GM12878 (cell line): ENCODE measurements around the gene ARL5C. TPM values are rescaled to one million over a fixed set of nuclear protein-coding genes. Genes with fewer than 3 reads are reported as not detected.

Experiments used
- ATAC-seq: fragments of 200-7000 bp; cut with Tn5 transposase; 3 replicates; pipeline ENCODE4 v1.9.1; 2020; ENCODE audit warnings: mild to moderate bottlenecking, moderate library complexity
- BruUV-seq: library from RNA; stranded (reverse); fragments of 400-500 nt; replicated peaks from 2 replicates; lab custom pipeline; 2021; lab: Mats Ljungman, UMichigan
- CTCF ChIA-PET: fragments of 300-600 bp; sonication (Branson Sonifier 250); formaldehyde crosslinking; extraction: SDS; loops from one replicate; lab custom pipeline; 2021; ENCODE audit warnings: inconsistent platforms; lab: Yijun Ruan, JAX
- POLR2A ChIA-PET: fragments of 350-600 bp; formaldehyde crosslinking; extraction: SDS; loops from one replicate; lab custom pipeline; 2021; ENCODE audit warnings: inconsistent platforms; lab: Charles Lee
- RAD21 ChIA-PET: fragments of 300-600 bp; sonication (Branson Sonifier 250); formaldehyde crosslinking; loops from one replicate; lab custom pipeline; 2023; ENCODE audit warnings: antibody characterized with exemption; ENCODE audit not compliant: unreplicated experiment; lab: Charles Lee
- SMC1A ChIA-PET: fragments of 300-600 bp; sonication (Branson Sonifier 250); formaldehyde crosslinking; loops from one replicate; lab custom pipeline; 2023; ENCODE audit not compliant: unreplicated experiment, uncharacterized antibody; lab: Charles Lee
- DNase-seq: peaks from one replicate; pipeline ENCODE4 v3.0.0-alpha.2; 2011; ENCODE audit warnings: low read depth, low spot score
- FAIRE-seq: peaks from 3 replicates; lab custom pipeline; 2011; peaks lifted over from hg19 to GRCh38; lab: Jason Lieb, UNC
- H2AFZ ChIP-seq: 2 replicates; pipeline ENCODE4 v1.6.0; 2011; ENCODE audit warnings: low read depth, low read length, control low read depth; ENCODE audit not compliant: control insufficient read depth
- H3K27ac ChIP-seq: 2 replicates; pipeline ENCODE4 v1.5.1; 2011; ENCODE audit warnings: control low read depth; ENCODE audit not compliant: control insufficient read depth, insufficient read depth
- H3K27me3 ChIP-seq, 2 experiments: replicated peaks in 1 of 2; 2 replicates each; pipeline versions ENCODE4 v1.6.0 to v1.6.1; 2011; ENCODE audit warnings: low read length in 1 of 2; ENCODE audit not compliant: control insufficient read depth in 2 of 2, insufficient read depth in 2 of 2
- H3K36me3 ChIP-seq, 2 experiments: 2 replicates each; pipeline ENCODE4 v1.5.1; 2011; ENCODE audit warnings: low read length in 1 of 2; ENCODE audit not compliant: control insufficient read depth in 2 of 2, insufficient read depth in 2 of 2
- H3K4me1 ChIP-seq: 2 replicates; pipeline ENCODE4 v1.6.1; 2011; ENCODE audit warnings: mild to moderate bottlenecking, low read length, moderate library complexity, mixed read lengths; ENCODE audit not compliant: control insufficient read depth, insufficient read depth
- H3K4me2 ChIP-seq: 2 replicates; pipeline ENCODE4 v1.6.0; 2011; ENCODE audit warnings: control low read depth; ENCODE audit not compliant: control insufficient read depth, insufficient read depth
- H3K4me3 ChIP-seq: fragments of 200-600 bp; sonication (generic); 2 replicates; pipeline ENCODE4 v1.5.1; 2016
- H3K79me2 ChIP-seq: 2 replicates; pipeline ENCODE4 v1.6.0; 2011; ENCODE audit warnings: low read length; ENCODE audit not compliant: control insufficient read depth, insufficient read depth
- H3K9ac ChIP-seq: 2 replicates; pipeline ENCODE4 v1.8.0; 2011; ENCODE audit warnings: low read length, control low read depth, mixed read lengths; ENCODE audit not compliant: control insufficient read depth, insufficient read depth
- H3K9me3 ChIP-seq: replicated peaks from 3 replicates; pipeline ENCODE4 v1.5.1; 2011; ENCODE audit warnings: mild to moderate bottlenecking, low read length; ENCODE audit not compliant: control insufficient read depth, insufficient read depth
- H4K20me1 ChIP-seq: 2 replicates; pipeline ENCODE4 v1.6.0; 2011; ENCODE audit not compliant: control insufficient read depth, insufficient read depth
- ATF7 ChIP-seq: fragments of 450-650 bp; IDR thresholded peaks from 2 replicates; pipeline ENCODE4 v1.6.1; 2016; ENCODE audit warnings: low read depth, mild to moderate bottlenecking
- BHLHE40 ChIP-seq, 2 experiments: fragments of 450-650 bp in 1 of 2; IDR thresholded peaks; 2 replicates each; pipeline ENCODE4 v1.6.1; 2011 to 2017; ENCODE audit warnings: low read depth in 2 of 2, borderline replicate concordance in 1 of 2, improper control_type of control experiment in 1 of 2, low read length in 1 of 2, mild to moderate bottlenecking in 1 of 2
- BMI1 ChIP-seq: fragments of 450-650 bp; IDR thresholded peaks from 2 replicates; pipeline ENCODE4 v1.6.1; 2016; ENCODE audit warnings: mild to moderate bottlenecking, moderate library complexity, borderline replicate concordance
- E2F4 ChIP-seq: IDR thresholded peaks from 2 replicates; pipeline ENCODE4 v1.6.1; 2012; ENCODE audit warnings: low read depth, low read length, improper control_type of control experiment
- ESRRA ChIP-seq: IDR thresholded peaks from 2 replicates; pipeline ENCODE4 v1.6.1; 2012; ENCODE audit warnings: mild to moderate bottlenecking, low read length, improper control_type of control experiment
- FOS ChIP-seq: IDR thresholded peaks from 3 replicates; pipeline ENCODE4 v1.6.1; 2011; ENCODE audit warnings: borderline replicate concordance; ENCODE audit not compliant: insufficient read length; ENCODE audit errors: extremely low read depth
- HCFC1 ChIP-seq: fragments of 150-350 bp; IDR thresholded peaks from 2 replicates; pipeline ENCODE4 v1.6.1; 2014; ENCODE audit warnings: low read length
- HDAC6 ChIP-seq: fragments of 200-600 bp; sonication (generic); IDR thresholded peaks from one replicate; pipeline ENCODE4 v1.8.0; 2017; ENCODE audit warnings: antibody characterized with exemption; ENCODE audit not compliant: unreplicated experiment
- HDGF ChIP-seq: fragments of 450-650 bp; IDR thresholded peaks from 2 replicates; pipeline ENCODE4 v1.6.1; 2016; ENCODE audit warnings: antibody characterized with exemption
- IRF4 ChIP-seq: IDR thresholded peaks from 2 replicates; pipeline ENCODE4 v1.6.1; 2011; ENCODE audit warnings: low read depth, low read length
- JUND ChIP-seq: IDR thresholded peaks from 2 replicates; pipeline ENCODE4 v1.6.1; 2012; ENCODE audit warnings: low read depth, mild to moderate bottlenecking, low read length, improper control_type of control experiment, moderate library complexity
- MAX ChIP-seq: IDR thresholded peaks from 2 replicates; pipeline ENCODE4 v1.6.1; 2012; ENCODE audit warnings: low read depth, low read length, improper control_type of control experiment
- NFIC ChIP-seq: IDR thresholded peaks from 2 replicates; pipeline ENCODE4 v1.6.1; 2012; ENCODE audit warnings: low read depth, mild to moderate bottlenecking, inconsistent platforms, low read length, moderate library complexity
- NRF1 ChIP-seq: conservative IDR thresholded peaks from 2 replicates; pipeline ENCODE4 v1.6.1; 2011; ENCODE audit warnings: mild to moderate bottlenecking, low read depth, low read length, improper control_type of control experiment
- PBX3 ChIP-seq: IDR thresholded peaks from 2 replicates; pipeline ENCODE4 v1.6.1; 2011; ENCODE audit warnings: mild to moderate bottlenecking, low read depth, low read length, moderate library complexity; ENCODE audit not compliant: insufficient replicate concordance
- POU2F2 ChIP-seq: IDR thresholded peaks from 3 replicates; pipeline ENCODE4 v1.6.1; 2011; ENCODE audit warnings: low read depth, mild to moderate bottlenecking, low read length, borderline replicate concordance
- RBBP5 ChIP-seq: fragments of 200-600 bp; sonication (generic); conservative IDR thresholded peaks from 2 replicates; pipeline ENCODE4 v1.6.1; 2016
- SMAD1 ChIP-seq: fragments of 450-650 bp; IDR thresholded peaks from 2 replicates; pipeline ENCODE4 v1.6.1; 2018; ENCODE audit warnings: mild to moderate bottlenecking, low read depth; ENCODE audit not compliant: partially characterized antibody
- SRF ChIP-seq, 2 experiments: IDR thresholded peaks; 2 replicates each; pipeline ENCODE4 v1.6.1; 2011; ENCODE audit warnings: low read depth in 2 of 2, low read length in 2 of 2, mild to moderate bottlenecking in 1 of 2, moderate library complexity in 1 of 2
- SUZ12 ChIP-seq: fragments of 200-600 bp; sonication (generic); IDR thresholded peaks from one replicate; pipeline ENCODE4 v1.6.1; 2018; ENCODE audit warnings: antibody characterized with exemption, mild to moderate bottlenecking; ENCODE audit not compliant: unreplicated experiment
- ZNF384 ChIP-seq: IDR thresholded peaks from 2 replicates; pipeline ENCODE4 v1.6.1; 2012; ENCODE audit warnings: low read depth, mild to moderate bottlenecking, low read length, improper control_type of control experiment, borderline replicate concordance
- ZNF622 ChIP-seq: fragments of 450-650 bp; IDR thresholded peaks from 2 replicates; pipeline ENCODE4 v1.6.1; 2017; ENCODE audit warnings: mild to moderate bottlenecking, inconsistent platforms
- ZZZ3 ChIP-seq: IDR thresholded peaks from 2 replicates; pipeline ENCODE4 v1.6.1; 2011; ENCODE audit warnings: low read depth; ENCODE audit not compliant: control insufficient read depth, insufficient read length
- WGBS: methylation state at CpG from one replicate; pipeline ENCODE4 v1.1.6; 2016; ENCODE audit warnings: low lambda C conversion rate; ENCODE audit not compliant: insufficient replicate concordance, insufficient coverage; ENCODE audit errors: missing lambda C conversion rate; 5-methylcytosine and 5-hydroxymethylcytosine counted together
- in situ Hi-C: fragments of 300-500 bp; cut with MboI; formaldehyde crosslinking; loops from 9 replicates; pipeline ENCODE4 v1.14.3; 2018; ENCODE audit warnings: mixed read lengths
- intact Hi-C: fragments of 100-400 bp; cut with micrococcal nuclease; formaldehyde crosslinking; loops from one replicate; pipeline ENCODE4 v1.14.2; 2022; ENCODE audit not compliant: unreplicated experiment
- polyA plus RNA-seq, 11 experiments: library from polyadenylated mRNA; depleted of rRNA in 4 of 11; unstranded in 6 of 11; stranded (reverse) in 5 of 11; fragments of >200 nt; fragmentation: Nextera tagmentation in 4 of 11; fragmentation: Illumina TruSeq in 1 of 11; extraction: Ambion mirVana in 4 of 11; extraction: Trizol in 1 of 11; gene quantifications; 1 replicate in 1 of 11; 2 replicates in 10 of 11; pipeline versions ENCODE4 v1.2.1 to v1.2.3, GENCODE V29; 2011 to 2016; ENCODE audit warnings: inconsistent platforms in 2 of 11, missing spikeins in 2 of 11, low read depth in 1 of 11
- total RNA-seq, 4 experiments: library from RNA; depleted of rRNA in 3 of 4; stranded (reverse); fragments of >200 nt in 3 of 4; fragmentation: Illumina TruSeq in 1 of 4; extraction: Trizol in 1 of 4; gene quantifications; 2 replicates each; pipeline versions ENCODE4 v1.2.1 to v1.2.3, GENCODE V29; 2013 to 2021

The ARL5C gene
- total and polyA plus RNA-seq, 10 of the 15 experiments (the other 5 are each of a cell fraction or from before 2014, with no cell fraction given), result not detected

- no peak for TF ChIP-seq SMAD1
- no peak for TF ChIP-seq MAX
- no peak for TF ChIP-seq BMI1
- no peak for TF ChIP-seq NFIC
- TF ChIP-seq NRF1, result no peak
- TF ChIP-seq E2F4, result no peak
- no peak for TF ChIP-seq POU2F2
These were observed at the start of gene ARL5C (continued) for GRCh38 chr17:39165841-39166349.

- DNase-seq (no peak), ATAC-seq (no peak), FAIRE-seq (no peak)
- no peaks in the 10 kb centered on the region for H3K36me3 ChIP-seq
- SMC1A ChIA-PET, result no interaction called here
- RAD21 ChIA-PET, result no interaction called here
- no peak overlapping the region for H2AFZ ChIP-seq
- H3K27me3 ChIP-seq, result peaks cover 2 to 3% of the 10 kb centered on the region in 2 experiments; a peak in 1 of 4 replicates
- no peak overlapping the region for H3K9ac ChIP-seq
- no peaks in the 10 kb centered on the region for H3K79me2 ChIP-seq
- H3K27ac ChIP-seq, result no peak overlapping the region
- POLR2A ChIA-PET, result no interaction called here
- H3K4me1 ChIP-seq, result peaks cover 12% of the 10 kb centered on the region
- no peaks in the 10 kb centered on the region for H4K20me1 ChIP-seq
- BruUV-seq, result no TSS peak
- 48% methylated on average over 9 of the region's 9 CpGs for WGBS
- H3K9me3 ChIP-seq, result no peaks in the 10 kb centered on the region
- H3K4me2 ChIP-seq, result no peak overlapping the region
- no peak overlapping the region for H3K4me3 ChIP-seq
- CTCF ChIA-PET, result no interaction called here
- intact Hi-C loops, result no loop called here
- in situ Hi-C loops, result no loop called here
- no peak for TF ChIP-seq HCFC1
- TF ChIP-seq BHLHE40 (IDR thresholded peaks at IDR 0.05; ENCODE audit: borderline replicate concordance in 1 of 2, low read depth in 2 of 2, low read length in 1 of 2), result no peak
- no peak for TF ChIP-seq IRF4
- TF ChIP-seq ATF7, result no peak
- TF ChIP-seq ZNF622, result no peak
- TF ChIP-seq HDGF, result no peak
- no peak for TF ChIP-seq RBBP5
- no peak for TF ChIP-seq ESRRA
- no peak for TF ChIP-seq PBX3
- no peak for TF ChIP-seq JUND
- no peak for TF ChIP-seq SRF (IDR thresholded peaks at IDR 0.05; ENCODE audit: low read depth in 2 of 2, low read length in 2 of 2)
- no peak for TF ChIP-seq FOS
- TF ChIP-seq HDAC6, result no peak
- TF ChIP-seq ZZZ3, result no peak
- TF ChIP-seq SUZ12, result no peak
- TF ChIP-seq ZNF384, result no peak
These were observed 47.9 kb upstream of the ARL5C start for GRCh38 chr17:39213852-39214251.
